ENCODE data around the gene RPS23.

The RPS23 gene

GRCh38 chr5:82234885-82235284 is 43.3 kb downstream of the RPS23 start:
- no peak for DNase-seq

GRCh38 chr5:82225525-82226172 is 52.5 kb downstream of the RPS23 start:
- DNase-seq = no peak
